ENCODE results near the gene UGT1A10.
"Not testable (repeated sequence)": the region's sequence is repeated elsewhere in the genome, so short reads cannot be mapped to it uniquely, and the experiment has no call there.

UGT1A10 gene

GRCh38 chr2:233746475-233747282, 110.4 kb downstream of the UGT1A10 start:
- no peak for DNase-seq

GRCh38 chr2:233747283-233747544, 111.0 kb downstream of the UGT1A10 start:
- no peak for DNase-seq

DNA sequence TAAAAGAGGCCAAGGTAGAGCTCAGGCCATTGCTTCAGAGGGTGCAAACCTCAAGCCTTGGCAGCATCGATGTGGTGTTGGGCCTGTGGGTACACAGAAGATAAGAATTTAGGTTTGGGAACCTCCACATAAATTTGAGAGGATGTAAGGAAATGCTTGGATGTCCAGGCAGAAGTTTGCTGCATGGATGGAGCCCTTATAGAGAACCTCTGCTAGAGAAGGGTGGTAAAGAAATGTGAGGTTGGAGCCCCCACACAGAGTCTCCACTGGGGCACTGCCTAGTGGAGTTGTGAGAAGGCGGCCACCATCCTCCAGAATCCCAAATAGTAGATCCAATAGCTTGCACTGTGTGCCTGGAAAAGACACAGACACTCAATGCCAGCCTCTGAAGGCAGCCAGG, 114.4 kb downstream of the UGT1A10 start:
- DNase-seq = not testable (repeated sequence)

DNA sequence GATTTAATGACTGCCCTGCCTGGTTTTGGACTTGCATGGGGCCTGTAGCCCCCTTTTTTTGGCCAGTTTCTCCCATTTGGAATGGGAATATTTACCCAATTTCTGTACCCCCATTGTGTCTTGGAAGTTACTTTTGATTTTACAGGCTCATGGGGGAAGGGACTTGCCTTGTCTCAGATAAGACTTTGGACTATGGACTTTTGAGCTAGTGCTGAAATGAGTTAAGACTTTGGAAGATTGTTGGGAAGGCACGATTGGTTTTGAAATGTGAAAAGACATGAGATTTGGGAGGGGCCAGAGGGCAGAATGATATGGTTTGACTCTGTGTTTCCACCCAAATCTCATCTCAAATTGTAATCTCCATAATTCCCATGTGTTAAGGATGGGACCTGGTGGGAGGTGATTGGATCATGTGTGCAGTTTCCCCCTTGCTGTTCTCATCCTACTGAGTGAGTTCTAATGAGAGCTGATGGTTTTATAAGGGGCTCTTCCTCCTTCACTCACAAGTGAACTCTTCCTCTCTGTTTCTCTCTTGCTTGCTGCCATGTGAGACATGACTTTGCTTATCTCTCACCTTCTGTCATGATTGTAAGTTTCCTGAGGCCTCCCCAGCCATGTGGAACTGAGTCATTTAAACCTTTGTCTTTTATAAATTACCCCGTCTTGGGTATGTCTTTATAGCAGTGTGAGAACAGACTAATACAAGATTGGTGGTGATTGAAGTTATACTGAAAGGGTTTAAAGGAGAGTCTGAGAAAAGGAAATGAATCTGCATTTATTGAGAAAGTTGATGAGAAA, 115.2 kb downstream of the UGT1A10 start:
- DNase-seq = not testable (repeated sequence)

GRCh38 chr2:233754872-233755611, 118.8 kb downstream of the UGT1A10 start:
- no peak for DNase-seq

GRCh38 chr2:233756429-233757081, 120.3 kb downstream of the UGT1A10 start:
- DNase-seq = no peak

DNA sequence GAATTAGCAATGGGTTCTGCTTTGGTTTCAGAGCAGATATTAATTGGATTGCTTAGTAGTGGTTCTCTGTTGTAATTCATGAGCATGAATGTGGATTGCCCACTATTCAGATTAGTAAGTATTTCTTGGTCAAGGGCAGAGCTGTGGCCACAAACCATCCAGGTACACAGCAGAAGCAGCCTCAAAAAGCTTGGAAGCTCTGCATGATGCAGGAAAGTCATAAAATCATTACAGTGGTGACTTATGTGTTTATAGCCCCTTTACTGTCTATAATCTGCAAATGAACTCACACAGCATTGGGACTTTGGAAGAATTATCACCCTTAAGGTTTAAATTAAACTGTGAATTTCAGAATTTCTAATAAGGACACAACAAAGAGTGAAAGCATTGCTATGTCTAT, 121.9 kb downstream of the UGT1A10 start:
- DNase-seq = no peak

GRCh38 chr2:233758849-233759248, 122.6 kb downstream of the UGT1A10 start:
- no peak for DNase-seq

GRCh38 chr2:233760043-233760442, 123.8 kb downstream of the UGT1A10 start, which contains the start of gene UGT1A1:
TSS of gene UGT1A1 (plus strand) at chr2:233760270. CDS start at chr2:233760288, 18 bp downstream.
- DNase-seq = no peak

GRCh38 chr2:233761040-233761769, 125.0 kb downstream of the UGT1A10 start:
- no peak for DNase-seq

- no peak for DNase-seq
These were observed 128.0 kb downstream of the UGT1A10 start for GRCh38 chr2:233764264-233764663.

- DNase-seq = no peak
These were observed 128.5 kb downstream of the UGT1A10 start for GRCh38 chr2:233764761-233765160.

GRCh38 chr2:233766416-233766815, 130.2 kb downstream of the UGT1A10 start:
- DNase-seq = no peak

DNA sequence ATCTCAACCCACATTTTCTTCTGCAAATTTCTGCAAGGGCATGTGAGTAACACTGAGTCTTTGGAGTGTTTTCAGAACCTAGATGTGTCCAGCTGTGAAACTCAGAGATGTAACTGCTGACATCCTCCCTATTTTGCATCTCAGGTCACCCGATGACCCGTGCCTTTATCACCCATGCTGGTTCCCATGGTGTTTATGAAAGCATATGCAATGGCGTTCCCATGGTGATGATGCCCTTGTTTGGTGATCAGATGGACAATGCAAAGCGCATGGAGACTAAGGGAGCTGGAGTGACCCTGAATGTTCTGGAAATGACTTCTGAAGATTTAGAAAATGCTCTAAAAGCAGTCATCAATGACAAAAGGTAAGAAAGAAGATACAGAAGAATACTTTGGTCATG, 131.8 kb downstream of the UGT1A10 start:
- no peak for DNase-seq

- no peak for DNase-seq
These were observed 133.0 kb downstream of the UGT1A10 start for GRCh38 chr2:233769260-233769659.

DNA sequence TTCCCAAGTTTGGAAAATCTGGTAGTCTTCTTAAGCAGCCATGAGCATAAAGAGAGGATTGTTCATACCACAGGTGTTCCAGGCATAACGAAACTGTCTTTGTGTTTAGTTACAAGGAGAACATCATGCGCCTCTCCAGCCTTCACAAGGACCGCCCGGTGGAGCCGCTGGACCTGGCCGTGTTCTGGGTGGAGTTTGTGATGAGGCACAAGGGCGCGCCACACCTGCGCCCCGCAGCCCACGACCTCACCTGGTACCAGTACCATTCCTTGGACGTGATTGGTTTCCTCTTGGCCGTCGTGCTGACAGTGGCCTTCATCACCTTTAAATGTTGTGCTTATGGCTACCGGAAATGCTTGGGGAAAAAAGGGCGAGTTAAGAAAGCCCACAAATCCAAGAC, 135.9 kb downstream of the UGT1A10 start:
- no peak for DNase-seq

- DNase-seq = no peak
These were observed 136.3 kb downstream of the UGT1A10 start for GRCh38 chr2:233772583-233772982.

- DNase-seq = no peak
These were observed 137.6 kb downstream of the UGT1A10 start for GRCh38 chr2:233773854-233774253.

DNA sequence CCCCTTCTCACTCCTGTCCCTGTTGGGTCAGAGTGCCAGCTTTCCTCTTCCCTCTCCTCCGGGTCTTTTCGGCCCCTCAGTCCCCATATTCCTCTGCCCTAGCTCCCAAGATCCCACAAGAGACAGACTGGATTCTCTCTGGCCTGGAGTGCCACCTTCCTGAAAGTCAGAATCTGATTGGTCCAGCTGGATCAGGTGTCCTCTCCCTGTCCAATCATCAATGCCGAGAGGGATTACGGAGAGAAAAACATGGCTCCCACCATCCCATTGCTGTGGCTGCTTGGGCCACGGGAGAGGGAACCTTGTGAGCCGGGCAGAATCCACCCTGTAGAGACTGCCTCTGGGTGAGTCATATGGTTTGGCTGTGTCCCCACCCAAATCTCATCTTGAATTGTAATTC, 139.2 kb downstream of the UGT1A10 start:
- DNase-seq = no peak

GRCh38 chr2:233778030-233778429, 141.8 kb downstream of the UGT1A10 start, which contains the start of gene MROH2A:
TSS of gene MROH2A (plus strand) at chr2:233778330. CDS start at chr2:233779359, 1,029 bp downstream.
- no peak for DNase-seq

DNA sequence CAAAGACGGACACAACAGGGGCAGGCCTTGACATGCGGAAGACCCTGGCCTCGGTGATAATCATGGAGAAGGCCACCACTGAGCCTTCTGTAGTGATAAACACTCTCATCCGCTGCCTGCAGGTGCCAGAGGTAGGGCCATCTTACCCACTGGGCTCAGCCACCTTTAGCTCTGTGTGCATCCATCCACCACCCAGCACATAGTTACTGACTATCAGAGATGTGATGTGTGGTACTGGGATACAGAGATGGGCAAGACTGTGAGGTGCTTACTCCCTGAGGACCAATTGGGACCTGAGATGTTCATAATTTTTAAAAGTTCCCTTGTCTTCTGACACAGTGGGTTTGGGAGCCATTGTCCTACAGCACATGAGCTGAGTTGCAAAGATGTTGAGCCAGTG, 143.5 kb downstream of the UGT1A10 start:
- no peak for DNase-seq

DNA sequence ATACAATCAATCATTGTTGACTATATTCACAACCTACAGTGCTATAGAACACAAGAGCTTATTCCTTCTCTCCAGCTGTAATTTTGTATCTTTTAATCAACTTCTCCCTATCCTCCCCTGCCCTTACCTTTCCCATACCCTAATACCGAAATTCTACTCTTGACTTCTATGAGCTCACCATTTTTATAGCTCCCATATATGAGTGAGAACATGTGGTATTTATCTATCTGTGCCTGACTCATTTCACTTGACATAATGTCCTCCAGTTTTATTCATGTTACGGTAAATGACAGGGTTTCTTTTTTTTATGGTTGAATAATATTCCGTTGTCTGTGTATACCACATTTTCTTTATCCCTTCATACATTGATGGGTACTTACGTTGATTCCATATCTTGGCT, 144.5 kb downstream of the UGT1A10 start:
- no peak for DNase-seq

Measured in retina (tissue), 1 donor.